HCT116 (cell line): ENCODE data around the gene HIC1.

Experiments
- ATF3 ChIP-seq: IDR thresholded peaks from 2 replicates; pipeline ENCODE4 v1.6.1; 2012
- CTCF ChIP-seq, 3 experiments: fragments of 200-600 bp in 1 of 3; sonication (generic) in 1 of 3; IDR thresholded peaks in 2 of 3; conservative IDR thresholded peaks in 1 of 3; 2 replicates each; pipeline ENCODE4 v1.5.1; 2012 to 2017; ENCODE audit warnings: low read depth in 2 of 3, low read length in 2 of 3, antibody characterized with exemption in 1 of 3, borderline replicate concordance in 1 of 3, control low read depth in 1 of 3, mild to moderate bottlenecking in 1 of 3, mixed read lengths in 1 of 3, mixed run types in 1 of 3, moderate library complexity in 1 of 3; ENCODE audit not compliant: insufficient read depth in 1 of 3
- EGR1 ChIP-seq: IDR thresholded peaks from 2 replicates; pipeline ENCODE4 v1.6.1; 2012; ENCODE audit warnings: low read depth
- ELF1 ChIP-seq: IDR thresholded peaks from 2 replicates; pipeline ENCODE4 v1.6.1; 2012; ENCODE audit warnings: low read depth, borderline replicate concordance
- EZH2 ChIP-seq: fragments of 200-600 bp; sonication (generic); IDR thresholded peaks from 2 replicates; pipeline ENCODE4 v1.6.1; 2017; ENCODE audit warnings: antibody characterized with exemption, mixed run types
- POLR2A ChIP-seq: IDR thresholded peaks from 2 replicates; pipeline ENCODE4 v1.7.0; 2011; ENCODE audit warnings: borderline replicate concordance; ENCODE audit not compliant: insufficient read depth, insufficient read length; ENCODE audit errors: extremely low read depth
- SIN3A ChIP-seq: IDR thresholded peaks from 2 replicates; pipeline ENCODE4 v1.6.1; 2012; ENCODE audit warnings: low read depth
- YY1 ChIP-seq: IDR thresholded peaks from 2 replicates; pipeline ENCODE4 v1.6.1; 2011; ENCODE audit warnings: low read length, low read depth, moderate library complexity, mild to moderate bottlenecking; ENCODE audit not compliant: insufficient replicate concordance; ENCODE audit errors: extremely low read depth
- ZBTB33 ChIP-seq: IDR thresholded peaks from 2 replicates; pipeline ENCODE4 v1.6.1; 2011; ENCODE audit warnings: mild to moderate bottlenecking, low read length, moderate library complexity; ENCODE audit not compliant: insufficient replicate concordance; ENCODE audit errors: extremely low read depth
- ZNF274 ChIP-seq: fragments of 200-500 bp; sonication (Bioruptor generic); IDR thresholded peaks from 2 replicates; pipeline ENCODE4 v1.6.1; 2014; ENCODE audit warnings: mild to moderate bottlenecking, low read depth, low read length, inconsistent platforms

- TF ChIP-seq EGR1 (no peak), EZH2 (no peak), POLR2A (no peak), SIN3A (no peak), ZBTB33 (no peak), CTCF (IDR thresholded peaks at IDR 0.05 in 2 of 3, conservative IDR thresholded peaks at IDR 0.05 in 1 of 3; ENCODE audit: borderline replicate concordance in 1 of 3, insufficient read depth in 1 of 3, low read depth in 2 of 3, low read length in 2 of 3) (no peak), ELF1 (no peak), ZNF274 (no peak), ATF3 (no peak), YY1 (no peak)
These were observed 10.5 kb upstream of the HIC1 start for GRCh38 chr17:2044263-2044894.
